CD4-positive, alpha-beta memory T cell (primary cell): Measurements from ENCODE around the gene MCU. TPM values are rescaled to one million over a fixed set of nuclear protein-coding genes. Genes with fewer than 3 reads are reported as not detected.

Source experiments
- CTCF ChIA-PET: fragments of 350-600 bp; sonication (Branson Sonifier 250); formaldehyde crosslinking; loops from one replicate; lab custom pipeline; 2021; ENCODE audit warnings: inconsistent platforms; ENCODE audit not compliant: partially characterized antibody; lab: Charles Lee
- POLR2A ChIA-PET: fragments of 350-600 bp; sonication (Branson Sonifier 250); formaldehyde crosslinking; loops from one replicate; lab custom pipeline; 2021; ENCODE audit not compliant: partially characterized antibody; lab: Charles Lee
- DNase-seq, 5 donors: peaks; one replicate each; pipeline versions ENCODE4 v3.0.0 to v3.0.0-alpha.2; 2020 to 2022; ENCODE audit warnings: mixed read lengths in 1 of 5
- H3K27ac ChIP-seq: one replicate; pipeline ENCODE4 v1.7.0; 2013; ENCODE audit warnings: low read depth, low read length
- H3K27me3 ChIP-seq: 2 replicates; pipeline ENCODE4 v1.7.0; 2013; ENCODE audit warnings: mild to moderate bottlenecking, low read length, moderate library complexity; ENCODE audit not compliant: insufficient read depth
- H3K36me3 ChIP-seq: 2 replicates; pipeline ENCODE4 v1.7.0; 2013; ENCODE audit warnings: mild to moderate bottlenecking, low read length, moderate library complexity; ENCODE audit not compliant: insufficient read depth
- H3K4me1 ChIP-seq: 2 replicates; pipeline ENCODE4 v1.7.0; 2013; ENCODE audit warnings: mild to moderate bottlenecking, low read length, moderate library complexity; ENCODE audit not compliant: insufficient read depth
- H3K4me3 ChIP-seq, 2 donors: one replicate each; pipeline ENCODE4 v1.7.0; 2013; ENCODE audit warnings: low read length in 2 of 2, mild to moderate bottlenecking in 1 of 2
- H3K9me3 ChIP-seq, 2 donors: one replicate each; pipeline ENCODE4 v1.7.0; 2013; ENCODE audit warnings: low read length in 2 of 2, control low read depth in 1 of 2; ENCODE audit not compliant: control insufficient read depth in 1 of 2
- H3K27ac Mint-ChIP-seq, 7 donors: one replicate each; pipeline ENCODE4 v1.8.0; 2020 to 2021; ENCODE audit warnings: mixed read lengths in 7 of 7, mild to moderate bottlenecking in 6 of 7, inconsistent platforms in 3 of 7, moderate library complexity in 3 of 7
- H3K27me3 Mint-ChIP-seq, 2 donors: one replicate each; pipeline ENCODE4 v1.8.0; 2020 to 2021; ENCODE audit warnings: mixed read lengths in 2 of 2
- H3K36me3 Mint-ChIP-seq, 2 donors: one replicate each; pipeline ENCODE4 v1.8.0; 2020 to 2021; ENCODE audit warnings: mixed read lengths in 2 of 2, inconsistent platforms in 1 of 2, mild to moderate bottlenecking in 1 of 2
- H3K4me1 Mint-ChIP-seq, 4 donors: one replicate each; pipeline ENCODE4 v1.8.0; 2020 to 2021; ENCODE audit warnings: mixed read lengths in 4 of 4, mild to moderate bottlenecking in 1 of 4
- H3K4me3 Mint-ChIP-seq, 8 donors: one replicate each; pipeline ENCODE4 v1.8.0; 2020 to 2021; ENCODE audit warnings: mixed read lengths in 8 of 8, mild to moderate bottlenecking in 7 of 8, moderate library complexity in 6 of 8, inconsistent platforms in 3 of 8
- H3K9me3 Mint-ChIP-seq, 8 donors: one replicate each; pipeline ENCODE4 v1.8.0; 2020 to 2021; ENCODE audit warnings: mixed read lengths in 8 of 8, mild to moderate bottlenecking in 5 of 8, inconsistent platforms in 3 of 8, moderate library complexity in 1 of 8
- intact Hi-C: fragments of 100-400 bp; cut with micrococcal nuclease; formaldehyde crosslinking; loops from one replicate; pipeline ENCODE4 v1.15.1; 2023
- microRNA-seq: library from miRNA; unstranded; fragments of <30 nt; microRNA quantifications from one replicate; pipeline ENCODE4 v1.2.0, GENCODE V29; 2021; ENCODE audit warnings: borderline replicate concordance, borderline number of aligned reads, borderline microRNAs expressed, mixed read lengths
- polyA plus RNA-seq, 2 donors: library from polyadenylated mRNA; unstranded; fragments of 300-500 nt; fragmentation: Illumina TruSeq; gene quantifications; one replicate each; pipeline ENCODE4 v1.2.3, GENCODE V29; 2021
- total RNA-seq, 2 experiments: library from RNA; stranded (reverse); gene quantifications; one replicate each; pipeline ENCODE4 v1.2.3, GENCODE V29; 2021

Gene MCU
- total and polyA plus RNA-seq, 4 experiments from 2014 or later, result 8.8 to 16.4 (median 11.6) TPM

- H3K27me3 Mint-ChIP-seq, result peaks cover 2 to 3% of the 10 kb centered on the region in 2 donors
- no peak overlapping the region for H3K27ac ChIP-seq
- no peak overlapping the region for H3K27ac Mint-ChIP-seq
- H3K36me3 Mint-ChIP-seq, result no peaks in the 10 kb centered on the region
- ChIA-PET POLR2A (no interaction called here), CTCF (no interaction called here)
- no peaks in the 10 kb centered on the region for H3K9me3 Mint-ChIP-seq
- H3K27me3 ChIP-seq, result no peaks in the 10 kb centered on the region
- H3K9me3 ChIP-seq, result no peaks in the 10 kb centered on the region
- intact Hi-C loops, result no loop called here
- H3K4me3 ChIP-seq, result no peak overlapping the region
- no peaks in the 10 kb centered on the region for H3K4me1 Mint-ChIP-seq
- no peak overlapping the region for H3K4me3 Mint-ChIP-seq
- no peak for DNase-seq
- H3K36me3 ChIP-seq, result no peaks in the 10 kb centered on the region
- no peaks in the 10 kb centered on the region for H3K4me1 ChIP-seq
Measured at GRCh38 chr10:72932259-72933015, 240.5 kb downstream of the MCU start.

- no peaks in the 10 kb centered on the region for H3K9me3 ChIP-seq
- CTCF ChIA-PET, result no interaction called here
- DNase-seq, result no peak
- no peak overlapping the region for H3K27ac ChIP-seq
- Mint-ChIP-seq H3K27me3 (peaks cover 0 to 2% of the 10 kb centered on the region in 2 donors), H3K4me1 (no peaks in the 10 kb centered on the region), H3K36me3 (no peaks in the 10 kb centered on the region), H3K4me3 (no peak overlapping the region), H3K27ac (no peak overlapping the region), H3K9me3 (no peaks in the 10 kb centered on the region)
- H3K36me3 ChIP-seq, result no peaks in the 10 kb centered on the region
- H3K4me1 ChIP-seq, result no peaks in the 10 kb centered on the region
- no peak overlapping the region for H3K4me3 ChIP-seq
- intact Hi-C loops, result no loop called here
- POLR2A ChIA-PET, result no interaction called here
- no peaks in the 10 kb centered on the region for H3K27me3 ChIP-seq
Measured at GRCh38 chr10:72935361-72935760, 243.4 kb downstream of the MCU start.

Small RNAs within 50 kb of the gene (microRNA-seq; reads per million reads assigned to microRNA genes)
- not detected for gene MIR4676

Other genes with a start within 250 kb of the MCU start
- 10 to 100 TPM; 24.9 to 28.4 TPM for gene MICU1, start 66.1 kb upstream of the MCU start, total RNA-seq
- gene MICU1, start 66.1 kb upstream of the MCU start, polyA plus RNA-seq, result 10 to 100 TPM; 25.7 to 30.4 TPM
- under 1 TPM in 1 of 2 experiments, not detected in 1; 0.20 TPM for gene OIT3, start 201.6 kb downstream of the MCU start, total RNA-seq
- gene OIT3, start 201.6 kb downstream of the MCU start, polyA plus RNA-seq, result not detected